IMR-90 (cell line): ENCODE data around the gene KCTD8.

Experiments used
- BHLHE40 ChIP-seq: fragments of 150-350 bp; IDR thresholded peaks from 2 replicates; pipeline ENCODE4 v1.6.1; 2016; ENCODE audit warnings: mild to moderate bottlenecking, low read depth, low read length
- CEBPB ChIP-seq: IDR thresholded peaks from 2 replicates; pipeline ENCODE4 v1.6.1; 2012; ENCODE audit warnings: low read depth, low read length, improper control_type of control experiment
- FOS ChIP-seq: fragments of 150-350 bp; IDR thresholded peaks from 2 replicates; pipeline ENCODE4 v1.6.1; 2016; ENCODE audit warnings: low read depth, low read length
- MAFK ChIP-seq: IDR thresholded peaks from 2 replicates; pipeline ENCODE4 v1.6.1; 2012; ENCODE audit warnings: low read depth, low read length, improper control_type of control experiment
- MXI1 ChIP-seq: IDR thresholded peaks from 2 replicates; pipeline ENCODE4 v1.6.1; 2012; ENCODE audit warnings: low read depth, mild to moderate bottlenecking, low read length, moderate library complexity, borderline replicate concordance
- POLR2A ChIP-seq: IDR thresholded peaks from 2 replicates; pipeline ENCODE4 v1.6.1; 2012; ENCODE audit warnings: mild to moderate bottlenecking, low read depth, low read length
- RAD21 ChIP-seq: IDR thresholded peaks from 2 replicates; pipeline ENCODE4 v1.6.1; 2012; ENCODE audit warnings: low read length, improper control_type of control experiment
- RFX5 ChIP-seq: IDR thresholded peaks from 2 replicates; pipeline ENCODE4 v1.8.0; 2012; ENCODE audit warnings: low read depth, mild to moderate bottlenecking, low read length, moderate library complexity
- TF ChIP-seq, protein P1 (sequence below): fragments of 150-350 bp; IDR thresholded peaks from 2 replicates; pipeline ENCODE4 v1.6.1; 2017; ENCODE audit warnings: mild to moderate bottlenecking, antibody characterized with exemption, low read length, low read depth
- TF ChIP-seq, protein P2 (sequence below): conservative IDR thresholded peaks from 2 replicates; pipeline ENCODE4 v1.5.1; 2012; ENCODE audit warnings: mild to moderate bottlenecking, low read depth, low read length, improper control_type of control experiment
- TF ChIP-seq, protein P3 (sequence below): fragments of 150-350 bp; IDR thresholded peaks from 2 replicates; pipeline ENCODE4 v1.6.1; 2016; ENCODE audit warnings: low read depth, mild to moderate bottlenecking, low read length, moderate library complexity, borderline replicate concordance

DNA sequence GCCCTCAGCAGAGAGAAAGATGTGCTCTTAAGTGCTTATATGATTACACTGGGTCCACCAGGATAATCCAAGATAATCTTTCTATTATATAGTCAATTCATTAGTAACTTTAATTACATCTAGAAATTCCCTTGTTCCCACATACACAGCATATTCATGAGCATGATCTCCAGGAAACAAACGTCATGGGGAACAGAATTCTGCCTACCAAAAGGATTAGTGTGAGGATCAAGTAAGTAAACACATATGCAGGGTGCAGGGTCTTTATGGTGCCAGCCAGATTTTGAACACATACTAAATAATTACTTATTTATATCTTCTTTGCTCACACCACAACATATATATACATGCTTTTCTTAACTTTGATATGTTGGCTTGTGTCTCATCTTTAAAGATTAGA, 169.1 kb downstream of the KCTD8 start:
- TF ChIP-seq, protein P1, sequence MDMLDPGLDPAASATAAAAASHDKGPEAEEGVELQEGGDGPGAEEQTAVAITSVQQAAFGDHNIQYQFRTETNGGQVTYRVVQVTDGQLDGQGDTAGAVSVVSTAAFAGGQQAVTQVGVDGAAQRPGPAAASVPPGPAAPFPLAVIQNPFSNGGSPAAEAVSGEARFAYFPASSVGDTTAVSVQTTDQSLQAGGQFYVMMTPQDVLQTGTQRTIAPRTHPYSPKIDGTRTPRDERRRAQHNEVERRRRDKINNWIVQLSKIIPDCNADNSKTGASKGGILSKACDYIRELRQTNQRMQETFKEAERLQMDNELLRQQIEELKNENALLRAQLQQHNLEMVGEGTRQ: no peak
- TF ChIP-seq, protein P2, sequence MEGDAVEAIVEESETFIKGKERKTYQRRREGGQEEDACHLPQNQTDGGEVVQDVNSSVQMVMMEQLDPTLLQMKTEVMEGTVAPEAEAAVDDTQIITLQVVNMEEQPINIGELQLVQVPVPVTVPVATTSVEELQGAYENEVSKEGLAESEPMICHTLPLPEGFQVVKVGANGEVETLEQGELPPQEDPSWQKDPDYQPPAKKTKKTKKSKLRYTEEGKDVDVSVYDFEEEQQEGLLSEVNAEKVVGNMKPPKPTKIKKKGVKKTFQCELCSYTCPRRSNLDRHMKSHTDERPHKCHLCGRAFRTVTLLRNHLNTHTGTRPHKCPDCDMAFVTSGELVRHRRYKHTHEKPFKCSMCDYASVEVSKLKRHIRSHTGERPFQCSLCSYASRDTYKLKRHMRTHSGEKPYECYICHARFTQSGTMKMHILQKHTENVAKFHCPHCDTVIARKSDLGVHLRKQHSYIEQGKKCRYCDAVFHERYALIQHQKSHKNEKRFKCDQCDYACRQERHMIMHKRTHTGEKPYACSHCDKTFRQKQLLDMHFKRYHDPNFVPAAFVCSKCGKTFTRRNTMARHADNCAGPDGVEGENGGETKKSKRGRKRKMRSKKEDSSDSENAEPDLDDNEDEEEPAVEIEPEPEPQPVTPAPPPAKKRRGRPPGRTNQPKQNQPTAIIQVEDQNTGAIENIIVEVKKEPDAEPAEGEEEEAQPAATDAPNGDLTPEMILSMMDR: no peak
- TF ChIP-seq RAD21: no peak
- TF ChIP-seq POLR2A: no peak
- TF ChIP-seq RFX5: no peak
- no peak for TF ChIP-seq FOS
- TF ChIP-seq BHLHE40: no peak
- no peak for TF ChIP-seq CEBPB
- no peak for TF ChIP-seq MXI1
- no peak for TF ChIP-seq MAFK
- TF ChIP-seq, protein P3, sequence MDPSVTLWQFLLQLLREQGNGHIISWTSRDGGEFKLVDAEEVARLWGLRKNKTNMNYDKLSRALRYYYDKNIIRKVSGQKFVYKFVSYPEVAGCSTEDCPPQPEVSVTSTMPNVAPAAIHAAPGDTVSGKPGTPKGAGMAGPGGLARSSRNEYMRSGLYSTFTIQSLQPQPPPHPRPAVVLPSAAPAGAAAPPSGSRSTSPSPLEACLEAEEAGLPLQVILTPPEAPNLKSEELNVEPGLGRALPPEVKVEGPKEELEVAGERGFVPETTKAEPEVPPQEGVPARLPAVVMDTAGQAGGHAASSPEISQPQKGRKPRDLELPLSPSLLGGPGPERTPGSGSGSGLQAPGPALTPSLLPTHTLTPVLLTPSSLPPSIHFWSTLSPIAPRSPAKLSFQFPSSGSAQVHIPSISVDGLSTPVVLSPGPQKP: no peak
